Astrocyte (in vitro differentiated cells and primary cell): Measurements from ENCODE around the gene HPGD.

ENCODE experiments used
- CTCF ChIP-seq: IDR thresholded peaks from 2 replicates; pipeline ENCODE4 v1.5.1; 2011; ENCODE audit warnings: low read depth, mild to moderate bottlenecking, inconsistent platforms, low read length, moderate library complexity; ENCODE audit not compliant: insufficient read depth
- EZH2 ChIP-seq: IDR thresholded peaks from 2 replicates; pipeline ENCODE4 v1.6.1; 2012; ENCODE audit warnings: mild to moderate bottlenecking, low read length, inconsistent platforms; ENCODE audit not compliant: insufficient read depth

DNA sequence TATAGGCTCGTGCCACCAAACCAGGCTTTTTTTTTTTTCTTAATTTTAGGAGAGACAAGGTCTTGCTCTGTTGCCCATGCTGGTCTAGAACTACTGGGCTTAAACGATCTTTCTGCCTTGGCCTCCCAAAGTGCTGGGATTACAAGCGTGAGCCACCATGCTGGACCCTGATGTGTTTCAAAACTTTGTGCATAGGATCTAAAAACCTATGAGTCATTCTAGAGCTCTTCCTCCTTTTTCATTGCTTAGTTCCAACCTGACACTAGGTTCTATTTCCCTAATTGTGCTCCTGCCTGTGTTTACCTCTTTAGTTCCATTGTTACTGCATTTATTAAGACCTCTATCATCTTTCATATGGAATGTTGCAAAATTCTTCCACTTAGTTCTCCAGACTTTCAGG, 57.3 kb downstream of the HPGD start:
- TF ChIP-seq CTCF = no peak
- TF ChIP-seq EZH2 = no peak
